M059J (cell line): ENCODE results near the gene PRR12. TPM values are rescaled to one million over a fixed set of nuclear protein-coding genes. Genes with fewer than 3 reads are reported as not detected.
A peak's percentile ranks its signal among the peaks of the same experiment; 100 is the strongest.

Experiments used
- DNase-seq: peaks from one replicate; pipeline ENCODE4 v3.0.0-alpha.2; 2012; ENCODE audit warnings: low read depth
- total RNA-seq: library from RNA; depleted of rRNA; stranded (reverse); fragments of >200 nt; shearing (Covaris generic); gene quantifications from 2 replicates; pipeline ENCODE4 v1.2.3, GENCODE V29; 2014; rRNA removed

Gene PRR12
- total RNA-seq, result 1.3 and 4.5 TPM in 2 replicates

GRCh38 chr19:49590971-49591730 lies at the start of gene PRR12:
TSS of gene PRR12 (plus strand) at chr19:49591182. CDS start at chr19:49591655, 473 bp downstream.
- peak; percentile 75 for DNase-seq

- DNase-seq, result no peak
These were observed 49.1 kb upstream of the PRR12 start for GRCh38 chr19:49541914-49542313.

- no peak for DNase-seq
These were observed 48.5 kb upstream of the PRR12 start for GRCh38 chr19:49542446-49542845.

- no peak for DNase-seq
These were observed 48.0 kb upstream of the PRR12 start for GRCh38 chr19:49543032-49543431.

GRCh38 chr19:49544154-49544553 lies 46.8 kb upstream of the PRR12 start:
- no peak for DNase-seq

GRCh38 chr19:49546825-49547565 lies 44.0 kb upstream of the PRR12 start:
- peak; percentile 88 for DNase-seq

- no peak for DNase-seq
These were observed 41.9 kb upstream of the PRR12 start for GRCh38 chr19:49549045-49549444.

- no peak for DNase-seq
These were observed 39.5 kb upstream of the PRR12 start for GRCh38 chr19:49551531-49551930.

- DNase-seq, result no peak
These were observed 38.2 kb upstream of the PRR12 start for GRCh38 chr19:49552749-49553148.

- peak; percentile 53 for DNase-seq
These were observed 37.3 kb upstream of the PRR12 start for GRCh38 chr19:49553451-49554271.

GRCh38 chr19:49554701-49555181 lies 36.2 kb upstream of the PRR12 start:
- no peak for DNase-seq

- DNase-seq, result no peak
These were observed 35.2 kb upstream of the PRR12 start for GRCh38 chr19:49555600-49556411.

GRCh38 chr19:49556412-49557398 lies 34.3 kb upstream of the PRR12 start:
- DNase-seq, result no peak

GRCh38 chr19:49557641-49558325 lies 33.2 kb upstream of the PRR12 start:
- no peak for DNase-seq

- DNase-seq, result no peak
These were observed 32.4 kb upstream of the PRR12 start for GRCh38 chr19:49558591-49558990.

- no peak for DNase-seq
These were observed 31.5 kb upstream of the PRR12 start for GRCh38 chr19:49559443-49559842.

- DNase-seq, result no peak
These were observed 31.1 kb upstream of the PRR12 start for GRCh38 chr19:49559928-49560327.

GRCh38 chr19:49560358-49560900 lies 30.6 kb upstream of the PRR12 start:
- no peak for DNase-seq

- no peak for DNase-seq
These were observed 26.4 kb upstream of the PRR12 start for GRCh38 chr19:49564616-49565045.
